ENCODE results near the gene CFAP46. TPM values are rescaled to one million over a fixed set of nuclear protein-coding genes. Genes with fewer than 3 reads are reported as not detected.

CFAP46 gene
- total RNA-seq, 4 donors from 2014 or later = under 0.01 to 1.3 (median 0.28) TPM

DNA sequence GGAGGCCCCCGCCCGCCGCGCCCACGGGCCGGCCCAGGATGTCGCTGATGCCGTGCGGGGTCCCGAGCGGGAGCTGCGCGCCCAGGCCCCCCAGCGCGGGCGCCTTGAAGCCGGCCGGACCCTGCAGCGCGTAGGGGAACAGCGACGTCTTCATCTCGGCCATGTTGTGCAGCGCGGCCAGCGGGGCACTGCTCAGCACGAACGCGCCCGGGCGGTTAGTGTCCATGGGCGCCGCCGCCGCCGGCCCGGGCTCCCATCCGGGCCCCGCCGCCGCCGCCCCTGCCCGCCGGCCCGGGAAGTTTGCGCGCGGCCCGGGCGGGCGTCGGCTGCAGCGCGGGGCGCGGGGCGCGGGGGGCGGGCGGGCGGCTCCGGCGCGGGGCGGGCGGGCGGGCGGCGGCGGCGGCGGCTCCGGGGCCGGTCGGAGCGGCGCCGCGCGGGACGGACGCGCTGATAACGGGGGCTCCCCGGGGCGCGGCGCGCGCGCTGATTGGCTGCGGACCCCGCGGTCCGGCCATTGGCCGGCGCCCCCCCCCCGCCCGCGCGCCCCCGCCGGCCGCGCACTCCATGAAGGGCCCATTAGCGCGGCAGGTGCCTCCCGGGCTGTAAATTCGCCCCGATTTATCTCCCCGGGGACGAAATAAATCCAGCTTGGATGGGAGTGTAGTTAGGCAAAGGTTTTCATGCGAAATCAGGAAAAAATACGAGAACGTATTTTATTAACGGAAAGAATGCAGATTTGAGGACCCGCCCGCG is 156.5 kb downstream of the CFAP46 start, which contains the start of gene NKX6-2:
Gene NKX6-2 (minus strand): TSS at position 425 of the 753 bp plus-strand sequence. CDS start 199 bp downstream, at position 226.
- Histone ChIP-seq H3K4me3 (peak within 1 kb of the TSS; percentile 34 to 44 (median 40)), H3K9me3 (peaks cover 0 to 8% (median 4%) of the 10 kb centered on the region in 4 donors), H3K27me3 (peaks cover 0 to 75% (median 54%) of the 10 kb centered on the region in 4 donors), H3K4me1 (peaks cover 21 to 50% (median 45%) of the 10 kb centered on the region in 4 donors), H3K27ac (replicated peaks in 1 of 4) (no peak within 1 kb of the TSS), H3K36me3 (peaks cover 19 to 31% (median 28%) of the 10 kb centered on the region in 4 donors)
- TF ChIP-seq POLR2AphosphoS5 (IDR thresholded peaks at IDR 0.05) = no peak
- TF ChIP-seq EP300 (IDR thresholded peaks at IDR 0.05) = no peak
- TF ChIP-seq POLR2A (IDR thresholded peaks at IDR 0.05; ENCODE audit: low read depth) = no peak
- TF ChIP-seq, protein P1, sequence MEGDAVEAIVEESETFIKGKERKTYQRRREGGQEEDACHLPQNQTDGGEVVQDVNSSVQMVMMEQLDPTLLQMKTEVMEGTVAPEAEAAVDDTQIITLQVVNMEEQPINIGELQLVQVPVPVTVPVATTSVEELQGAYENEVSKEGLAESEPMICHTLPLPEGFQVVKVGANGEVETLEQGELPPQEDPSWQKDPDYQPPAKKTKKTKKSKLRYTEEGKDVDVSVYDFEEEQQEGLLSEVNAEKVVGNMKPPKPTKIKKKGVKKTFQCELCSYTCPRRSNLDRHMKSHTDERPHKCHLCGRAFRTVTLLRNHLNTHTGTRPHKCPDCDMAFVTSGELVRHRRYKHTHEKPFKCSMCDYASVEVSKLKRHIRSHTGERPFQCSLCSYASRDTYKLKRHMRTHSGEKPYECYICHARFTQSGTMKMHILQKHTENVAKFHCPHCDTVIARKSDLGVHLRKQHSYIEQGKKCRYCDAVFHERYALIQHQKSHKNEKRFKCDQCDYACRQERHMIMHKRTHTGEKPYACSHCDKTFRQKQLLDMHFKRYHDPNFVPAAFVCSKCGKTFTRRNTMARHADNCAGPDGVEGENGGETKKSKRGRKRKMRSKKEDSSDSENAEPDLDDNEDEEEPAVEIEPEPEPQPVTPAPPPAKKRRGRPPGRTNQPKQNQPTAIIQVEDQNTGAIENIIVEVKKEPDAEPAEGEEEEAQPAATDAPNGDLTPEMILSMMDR (IDR thresholded peaks at IDR 0.05) = no peak
- no peak for DNase-seq (ENCODE audit: extremely low spot score)
- intact Hi-C loops (cut with DNase I) = loop anchor here (10.0 kb wide), 1 partner anchor 131 kb away; no protein-coding TSS in a partner anchor
- no CpG with 5 or more reads among the region's 119 CpGs for WGBS

DNA sequence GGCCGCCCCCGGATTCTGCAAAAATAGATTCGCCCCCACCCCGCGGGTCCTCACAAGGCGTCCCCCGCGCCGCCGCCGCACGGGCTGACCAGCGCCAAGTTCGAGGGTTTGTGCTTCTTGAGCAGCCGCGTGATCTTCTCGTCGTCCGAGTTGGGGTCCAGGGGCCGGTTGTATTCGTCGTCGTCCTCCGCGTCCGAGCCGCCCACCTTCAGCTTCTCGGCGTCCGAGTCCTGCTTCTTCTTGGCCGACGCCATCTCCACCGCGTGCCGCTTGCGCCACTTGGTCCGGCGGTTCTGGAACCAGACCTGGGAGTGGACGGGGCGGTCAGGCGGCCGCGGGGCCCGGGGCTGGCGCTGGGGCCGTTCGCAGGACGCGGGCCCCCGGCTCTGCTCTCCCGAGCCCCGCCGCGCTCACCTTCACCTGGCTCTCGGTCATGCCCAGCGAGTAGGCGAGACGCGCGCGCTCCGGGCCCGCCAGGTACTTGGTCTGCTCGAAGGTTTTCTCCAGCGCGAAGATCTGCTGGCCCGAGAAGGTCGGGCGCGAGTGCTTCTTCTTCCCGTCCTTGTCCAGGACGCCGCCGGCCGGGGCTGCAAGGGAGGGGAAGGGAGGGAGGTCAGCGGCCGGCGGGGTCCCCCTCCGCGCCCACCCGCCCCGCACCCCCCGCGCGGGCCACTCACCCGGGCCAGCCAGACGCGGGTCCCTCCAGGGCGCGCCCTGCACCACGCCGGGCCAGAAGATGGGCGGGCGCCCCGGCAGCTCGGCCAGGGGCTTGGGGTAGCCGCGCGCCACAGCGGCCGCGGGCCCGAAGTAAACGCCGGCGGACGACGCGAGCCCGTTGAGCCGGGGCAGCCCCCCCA is 157.3 kb downstream of the CFAP46 start:
- Histone ChIP-seq H3K9me3 (peaks cover 0 to 8% (median 4%) of the 10 kb centered on the region in 4 donors), H3K27me3 (peaks cover 0 to 71% (median 54%) of the 10 kb centered on the region in 4 donors), H3K27ac (replicated peaks in 1 of 4) (no peak overlapping the region), H3K4me1 (peaks cover 21 to 50% (median 45%) of the 10 kb centered on the region in 4 donors), H3K36me3 (peaks cover 24 to 39% (median 36%) of the 10 kb centered on the region in 4 donors), H3K4me3 (peak overlapping the region; percentile 23 to 44 (median 40))
- intact Hi-C loops (cut with DNase I) = loop anchor here (10.0 kb wide), 1 partner anchor 130 kb away; no protein-coding TSS in a partner anchor
- 9% methylated on average over 32 of the region's 111 CpGs for WGBS
- DNase-seq (ENCODE audit: extremely low spot score) = no peak
- no peak for TF ChIP-seq POLR2AphosphoS5 (IDR thresholded peaks at IDR 0.05)
- TF ChIP-seq, protein P1 (IDR thresholded peaks at IDR 0.05) = no peak
- TF ChIP-seq POLR2A (IDR thresholded peaks at IDR 0.05; ENCODE audit: low read depth) = no peak
- no peak for TF ChIP-seq EP300 (IDR thresholded peaks at IDR 0.05)

DNA sequence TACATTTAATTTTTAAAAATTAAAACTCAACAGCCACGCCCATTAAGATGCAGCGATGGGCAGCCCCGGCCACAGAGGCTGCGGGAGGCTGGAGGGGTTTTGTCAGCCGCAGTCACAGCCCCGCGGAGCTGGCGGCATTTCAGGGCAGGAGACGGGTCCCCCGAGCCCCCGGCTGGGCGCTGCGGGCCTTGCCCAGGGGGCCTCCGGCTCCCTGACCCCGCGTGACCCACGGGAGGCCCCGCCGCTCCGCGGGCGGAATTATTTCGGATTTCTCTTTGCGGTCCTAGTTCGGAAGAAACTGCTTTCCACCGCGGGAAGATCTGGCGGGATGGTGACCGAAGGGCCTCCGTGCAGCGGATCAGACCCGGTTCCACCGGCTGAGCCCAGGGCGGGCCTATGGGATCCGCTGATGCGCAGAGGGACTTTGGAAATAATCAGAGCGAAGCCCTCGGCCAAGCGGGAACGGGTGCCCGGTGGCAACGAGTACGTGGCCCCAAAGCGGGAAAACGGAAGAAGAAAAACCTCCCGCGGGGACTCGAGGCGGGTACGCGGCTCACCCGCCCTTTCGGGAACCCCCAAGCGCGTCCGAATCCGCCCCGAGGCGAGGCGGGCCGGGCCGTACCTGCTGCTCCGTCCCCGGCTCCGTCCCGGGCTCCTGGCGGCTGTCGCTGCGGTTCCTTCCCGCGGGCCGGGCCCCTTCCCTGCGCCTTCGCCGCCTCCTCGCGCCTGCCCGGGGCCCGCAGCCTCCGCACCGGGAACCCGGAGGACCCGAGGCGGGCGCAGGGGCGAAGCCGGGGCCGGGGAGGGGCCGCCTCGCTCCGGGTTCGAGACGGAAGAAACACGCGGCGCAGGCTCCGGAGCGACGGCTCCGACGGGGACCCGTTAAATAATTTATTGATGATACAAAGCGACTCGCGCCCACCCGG is 158.2 kb downstream of the CFAP46 start:
- DNase-seq (ENCODE audit: extremely low spot score) = no peak
- H3K9me3 ChIP-seq = peaks cover 0 to 8% (median 4%) of the 10 kb centered on the region in 4 donors
- 37% methylated on average over 43 of the region's 106 CpGs for WGBS
- no peak overlapping the region for H3K27ac ChIP-seq (replicated peaks in 1 of 4)
- H3K27me3 ChIP-seq = peaks cover 0 to 63% (median 49%) of the 10 kb centered on the region in 4 donors
- H3K4me3 ChIP-seq = no peak overlapping the region
- peaks cover 21 to 50% (median 45%) of the 10 kb centered on the region in 4 donors for H3K4me1 ChIP-seq
- no peak for TF ChIP-seq POLR2AphosphoS5 (IDR thresholded peaks at IDR 0.05)
- TF ChIP-seq, protein P1 (IDR thresholded peaks at IDR 0.05) = no peak
- no peak for TF ChIP-seq EP300 (IDR thresholded peaks at IDR 0.05)
- TF ChIP-seq POLR2A (IDR thresholded peaks at IDR 0.05; ENCODE audit: low read depth) = no peak
- intact Hi-C loops (cut with DNase I) = loop anchor here (10.0 kb wide), 1 partner anchor 129 kb away; no protein-coding TSS in a partner anchor
- peaks cover 32 to 48% (median 45%) of the 10 kb centered on the region in 4 donors for H3K36me3 ChIP-seq
